ENCODE results near the gene VPS51. TPM values are rescaled to one million over a fixed set of nuclear protein-coding genes. Genes with fewer than 3 reads are reported as not detected.

VPS51 gene
- total and polyA plus RNA-seq, 2 of the 4 experiments (the other 2 are of a cell fraction) = 56.3 to 113 TPM

GRCh38 chr11:65120831-65121230, 24.8 kb downstream of the VPS51 start:
- peak overlapping the region; percentile 87 for H3K9ac ChIP-seq (ENCODE audit: low read depth, low read length)
- ChIA-PET POLR2A (ENCODE audit: unreplicated experiment) (no interaction called here), CTCF (no interaction called here)
- dilution Hi-C loops (cut with HindIII; ENCODE audit: low sequenced_read_pairs, unreplicated experiment) (no loop called here), in situ Hi-C loops (cut with MboI; ENCODE audit: low sequenced_read_pairs) (no loop called here), intact Hi-C loops (cut with micrococcal nuclease) (loop anchor here (5.0 kb wide), 1 partner anchor 61 kb away; the partner anchor contains the start of gene CAPN1)
- 0 out of 2 replicates have a peak, but pooled peaks cover 4% of the 10 kb centered on the region for H3K9me1 ChIP-seq (ENCODE audit: insufficient read depth, low read length)
- ATAC-seq (ENCODE audit: low read depth) (no peak), DNase-seq (no peak)
- WGBS, 2 experiments (ENCODE audit: extremely low coverage in 2 of 2, insufficient read length in 1 of 2) = no CpG with 5 or more reads among the region's 3 CpGs
- H2BK5ac ChIP-seq (ENCODE audit: low read depth, low read length, poor library complexity, severe bottlenecking) = no peak overlapping the region
- peaks cover 7% of the 10 kb centered on the region for H3K4me1 ChIP-seq (ENCODE audit: control insufficient read depth, insufficient read depth, low read length)
- H2AK5ac ChIP-seq (ENCODE audit: low read depth, low read length) = no peak overlapping the region
- H2BK20ac ChIP-seq (ENCODE audit: low read depth, low read length) = no peak overlapping the region
- no TSS peak for BruUV-seq (replicated peaks)
- no peak overlapping the region for H3K27ac ChIP-seq (ENCODE audit: insufficient read depth, low read length)
- peaks cover 31% of the 10 kb centered on the region for H3K36me3 ChIP-seq (ENCODE audit: control insufficient read depth, insufficient read depth, low read length)
- H3K56ac ChIP-seq (ENCODE audit: extremely low read depth, insufficient read depth, low read length) = 0 out of 2 replicates have a peak overlapping the region, but pooled peaks have one; percentile 5
- H3K23ac ChIP-seq (ENCODE audit: low read depth, low read length) = no peak overlapping the region
- no peak overlapping the region for H3K18ac ChIP-seq (ENCODE audit: low read depth, low read length)
- no peaks in the 10 kb centered on the region for H3K27me3 ChIP-seq (ENCODE audit: control insufficient read depth, insufficient read depth, low read length)
- peak overlapping the region; percentile 97; the same call in 1 of the 2 replicates for H3K4me2 ChIP-seq (ENCODE audit: low read depth, low read length)
- no peaks in the 10 kb centered on the region for H4K20me1 ChIP-seq (ENCODE audit: insufficient read depth, low read length)
- H2AK9ac ChIP-seq (replicated peaks; ENCODE audit: low read depth, low read length, poor library complexity) = peak overlapping the region; percentile 23
- no peak overlapping the region; the same call in 1 of the 2 replicates for H4K5ac ChIP-seq (ENCODE audit: low read depth, low read length)
- H2BK120ac ChIP-seq (ENCODE audit: low read depth, low read length) = no peak overlapping the region
- TF ChIP-seq USF2 (IDR thresholded peaks at IDR 0.05; ENCODE audit: low read depth, low read length) (no peak), POLR2A (IDR thresholded peaks at IDR 0.05; ENCODE audit: low read depth, low read length) (no peak), RAD21 (IDR thresholded peaks at IDR 0.05; ENCODE audit: low read length) (no peak), MAZ (IDR thresholded peaks at IDR 0.05; ENCODE audit: borderline replicate concordance, low read depth, low read length) (no peak), RCOR1 (IDR thresholded peaks at IDR 0.05; ENCODE audit: insufficient replicate concordance, low read length) (no peak), CHD1 (IDR thresholded peaks at IDR 0.05; ENCODE audit: low read depth, low read length) (no peak), FOS (IDR thresholded peaks at IDR 0.05; ENCODE audit: low read depth, low read length) (no peak), MAFK (IDR thresholded peaks at IDR 0.05; ENCODE audit: low read depth, low read length) (no peak), CTCF (conservative IDR thresholded peaks at IDR 0.05; ENCODE audit: low read depth, low read length) (no peak), CEBPB (IDR thresholded peaks at IDR 0.05; ENCODE audit: low read depth, low read length) (no peak), SMC3 (IDR thresholded peaks at IDR 0.05; ENCODE audit: low read depth, low read length) (no peak), MXI1 (IDR thresholded peaks at IDR 0.05; ENCODE audit: borderline replicate concordance, low read depth, low read length) (no peak)
- H3K4me3 ChIP-seq (ENCODE audit: insufficient read depth, low read depth, low read length) = peak overlapping the region; percentile 74
- H3K14ac ChIP-seq (replicated peaks; ENCODE audit: low read depth, low read length) = no peak overlapping the region
- peak overlapping the region in 1 of 2 experiments; percentile 70; a peak in 1 of 4 replicates for H4K8ac ChIP-seq (ENCODE audit: low read depth in 2 of 2, low read length in 2 of 2)
- no peak overlapping the region for H2BK15ac ChIP-seq (ENCODE audit: low read depth, low read length)
- H3K79me1 ChIP-seq (ENCODE audit: low read depth in 1 of 2, low read length in 2 of 2) = peaks cover 27 to 70% of the 10 kb centered on the region in 2 experiments
- H2AFZ ChIP-seq (replicated peaks; ENCODE audit: low read length, poor library complexity) = no peak overlapping the region
- no peaks in the 10 kb centered on the region for H3K9me3 ChIP-seq (ENCODE audit: control insufficient read depth, insufficient read depth, low read length)
- no peak overlapping the region for H4K91ac ChIP-seq (ENCODE audit: insufficient read depth, low read depth, low read length)
- H3K4ac ChIP-seq (ENCODE audit: low read depth, low read length) = no peak overlapping the region

Measured in IMR-90 (cell line).